ENCODE results near the gene ITPRIP. TPM values are rescaled to one million over a fixed set of nuclear protein-coding genes. Genes with fewer than 3 reads are reported as not detected.
A peak's percentile ranks its signal among the peaks of the same experiment; 100 is the strongest.

ITPRIP gene
- total and polyA plus RNA-seq, 2 of the 8 experiments (the other 6 are each of a cell fraction or from before 2014, with no cell fraction given): 15.3 to 16.9 TPM

GRCh38 chr10:104309980-104310978 is 28.0 kb downstream of the ITPRIP start:
- FAIRE-seq: no peak
- Histone ChIP-seq H3K79me2 (ENCODE audit: control insufficient read depth in 1 of 2, insufficient read depth in 2 of 2, low read length in 2 of 2) (peaks cover 0 to 3% of the 10 kb centered on the region in 2 experiments; a peak in 1 of 4 replicates), H3K4ac (replicated peaks; ENCODE audit: insufficient read length, low read depth, low read length) (no peak overlapping the region), H2BK15ac (ENCODE audit: low read length) (no peak overlapping the region), H3K18ac (ENCODE audit: extremely low read depth, low read length) (no peak overlapping the region), H3K27ac (ENCODE audit: low read depth, low read length) (no peak overlapping the region), H3K79me1 (ENCODE audit: low read depth, low read length) (peaks cover 6% of the 10 kb centered on the region; the same call in 1 of the 2 replicates), H2BK20ac (ENCODE audit: low read length) (0 out of 2 replicates have a peak overlapping the region, but pooled peaks have one; percentile 77), H2BK5ac (ENCODE audit: low read depth, low read length) (no peak overlapping the region), H2AK5ac (ENCODE audit: low read depth, low read length) (no peak overlapping the region), H3K56ac (replicated peaks; ENCODE audit: insufficient read length, low read depth, low read length) (no peak overlapping the region), H3K9me3 (ENCODE audit: insufficient read depth in 2 of 2, low read depth in 1 of 2, low read length in 1 of 2) (no peaks in the 10 kb centered on the region), H3K27me3 (replicated peaks in 1 of 4; ENCODE audit: control insufficient read depth in 3 of 4, extremely low read depth in 1 of 4, insufficient read depth in 3 of 4, low read length in 3 of 4) (no peaks in the 10 kb centered on the region), H3K14ac (ENCODE audit: insufficient read length) (no peak overlapping the region), H3K4me2 (ENCODE audit: insufficient read depth in 1 of 2, low read depth in 2 of 2, low read length in 2 of 2) (no peak overlapping the region), H4K8ac (ENCODE audit: extremely low read depth, insufficient read depth, low read length) (peak overlapping the region; percentile 48; the same call in 1 of the 2 replicates), H3K36me3 (ENCODE audit: control insufficient read depth in 2 of 4, insufficient read depth in 4 of 4, low read length in 3 of 4) (peaks cover 12 to 28% (median 25%) of the 10 kb centered on the region in 4 experiments), H3K23ac (ENCODE audit: insufficient read length) (no peak overlapping the region), H3K23me2 (ENCODE audit: low read depth, low read length) (no peaks in the 10 kb centered on the region), H3K4me3 (ENCODE audit: extremely low read depth in 1 of 4, insufficient read depth in 2 of 4, low read depth in 3 of 4, low read length in 4 of 4) (no peak overlapping the region), H2BK120ac (replicated peaks; ENCODE audit: low read depth, low read length) (no peak overlapping the region), H2BK12ac (ENCODE audit: low read depth, low read length) (no peak overlapping the region), H3K4me1 (replicated peaks in 1 of 4; ENCODE audit: control insufficient read depth in 3 of 4, insufficient read depth in 4 of 4, low read length in 3 of 4) (peaks cover 0 to 7% (median 3%) of the 10 kb centered on the region in 4 experiments; a peak in 3 of 7 replicates), H2AFZ (ENCODE audit: low read length) (no peak overlapping the region), H4K20me1 (replicated peaks in 1 of 2; ENCODE audit: control insufficient read depth in 1 of 2, insufficient read depth in 2 of 2, low read length in 2 of 2) (peaks cover 0 to 18% of the 10 kb centered on the region in 2 experiments), H4K91ac (replicated peaks; ENCODE audit: insufficient read length, low read length) (no peak overlapping the region), H3K9ac (replicated peaks in 1 of 4; ENCODE audit: extremely low read depth in 1 of 4, low read depth in 3 of 4, low read length in 3 of 4) (no peak overlapping the region), H4K5ac (ENCODE audit: insufficient read length, low read depth, low read length) (no peak overlapping the region)
- ChIA-PET POLR2A (ENCODE audit: partially characterized antibody) (interaction anchor here (2.9 kb wide), 1 partner anchor 10 kb away, joined by 11 read pairs; no protein-coding TSS in a partner anchor), CTCF (ENCODE audit: partially characterized antibody) (interaction anchor here (0.6 to 14.8 kb wide), 8 partner anchors 11 to 349 kb away, joined by 3 to 331 read pairs (median 6); no protein-coding TSS in a partner anchor)
- WGBS, 2 experiments (ENCODE audit: extremely low coverage in 1 of 2, insufficient coverage in 1 of 2, insufficient read length in 1 of 2, insufficient replicate concordance in 2 of 2, low coverage in 1 of 2, low lambda C conversion rate in 2 of 2, missing lambda C conversion rate in 1 of 2): 93% methylated on average over 15 of the region's 15 CpGs; no CpG with 5 or more reads in 1 of the 2 experiments
- no peak for DNase-seq (ENCODE audit: low read depth in 1 of 2, low spot score in 2 of 2)
- TF ChIP-seq SIRT6 (IDR thresholded peaks at IDR 0.05; ENCODE audit: low read length) (no peak), E2F6 (IDR thresholded peaks at IDR 0.05) (no peak), RBBP5 (IDR thresholded peaks at IDR 0.05; ENCODE audit: borderline replicate concordance, low read depth, low read length) (no peak), RXRA (IDR thresholded peaks at IDR 0.05; ENCODE audit: insufficient read depth, low read depth, low read length) (no peak), TAF1 (IDR thresholded peaks at IDR 0.05; ENCODE audit: low read depth, low read length) (no peak), ZNF274 (IDR thresholded peaks at IDR 0.05; ENCODE audit: borderline replicate concordance, extremely low read depth, low read length) (no peak), NANOG (IDR thresholded peaks at IDR 0.05; ENCODE audit: insufficient read depth, low read depth, low read length, poor library complexity, severe bottlenecking) (no peak), CHD1 (IDR thresholded peaks at IDR 0.05; ENCODE audit: low read depth, low read length) (no peak), KDM5A (IDR thresholded peaks at IDR 0.05; ENCODE audit: low read length) (no peak), ASH2L (IDR thresholded peaks at IDR 0.05; ENCODE audit: low read length) (no peak)

Measured in H1 (cell line).